ENCODE results near the gene AWAT2.

The AWAT2 gene, protein sequence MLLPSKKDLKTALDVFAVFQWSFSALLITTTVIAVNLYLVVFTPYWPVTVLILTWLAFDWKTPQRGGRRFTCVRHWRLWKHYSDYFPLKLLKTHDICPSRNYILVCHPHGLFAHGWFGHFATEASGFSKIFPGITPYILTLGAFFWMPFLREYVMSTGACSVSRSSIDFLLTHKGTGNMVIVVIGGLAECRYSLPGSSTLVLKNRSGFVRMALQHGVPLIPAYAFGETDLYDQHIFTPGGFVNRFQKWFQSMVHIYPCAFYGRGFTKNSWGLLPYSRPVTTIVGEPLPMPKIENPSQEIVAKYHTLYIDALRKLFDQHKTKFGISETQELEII

DNA sequence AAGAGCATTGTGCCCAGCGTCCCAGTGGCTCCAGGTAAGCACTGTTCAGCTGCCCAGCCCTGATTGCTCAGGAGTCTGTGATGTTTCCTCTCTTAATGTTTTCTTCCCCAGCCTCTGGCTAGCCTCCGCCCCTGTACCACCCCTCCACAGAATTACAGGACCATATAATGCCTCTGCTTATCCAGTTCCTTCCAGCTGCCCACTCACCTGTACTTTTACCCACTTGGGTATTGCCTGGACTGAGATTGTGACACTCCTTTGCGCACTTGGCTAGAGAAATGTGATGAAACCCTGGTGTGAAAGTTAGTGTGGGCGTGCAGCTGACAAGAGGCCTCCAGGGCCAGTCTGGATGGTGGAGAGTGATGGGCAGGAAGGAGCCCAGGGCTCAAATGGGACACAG, at the start of gene AWAT2:
AWAT2 (minus strand) TSS at position 14 of the 400 bp plus-strand sequence; CDS start at position 8, 6 bp downstream.
- no peak for DNase-seq (ENCODE audit: low spot score)

DNA sequence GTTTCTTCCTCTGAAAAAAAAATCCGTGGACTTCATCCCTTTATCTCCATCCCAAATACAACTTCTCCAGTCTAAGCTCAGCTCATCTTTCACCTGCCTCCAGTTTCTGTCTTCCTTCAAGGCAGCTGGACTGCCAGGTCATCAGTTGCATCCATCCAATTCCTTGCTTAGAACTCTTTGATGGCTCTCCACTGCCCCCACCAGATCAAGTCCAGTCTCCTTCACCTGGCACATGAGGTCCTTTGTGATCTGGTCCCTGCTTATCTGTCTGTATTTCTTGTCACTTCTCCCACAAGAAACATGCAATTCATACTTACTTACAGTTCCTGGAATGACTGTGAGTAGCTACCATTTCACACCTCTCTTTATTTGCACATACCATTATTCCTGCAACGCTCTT, 46.3 kb upstream of the AWAT2 start:
- DNase-seq (ENCODE audit: low spot score), result peak; percentile 40

DNA sequence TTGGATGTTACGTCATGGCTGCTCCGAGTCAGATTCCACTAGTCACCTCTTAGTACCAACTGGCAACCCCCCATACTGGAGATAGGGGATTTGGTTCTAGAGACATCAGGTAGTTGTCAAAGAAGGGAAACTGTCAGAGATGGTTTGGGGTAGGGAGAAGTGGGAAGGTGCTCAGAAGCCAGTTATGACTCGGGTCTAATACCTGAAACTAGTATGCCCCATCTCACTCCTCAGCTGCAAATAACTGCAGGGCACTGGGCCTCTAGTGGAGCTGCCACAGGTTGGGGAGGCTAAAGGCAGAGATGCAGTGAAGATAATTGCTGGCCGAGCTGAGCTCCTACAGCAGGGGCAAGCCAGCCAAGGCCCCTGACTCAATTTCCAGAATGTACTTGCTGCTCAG, 42.5 kb upstream of the AWAT2 start:
- no peak for DNase-seq (ENCODE audit: low spot score)

DNA sequence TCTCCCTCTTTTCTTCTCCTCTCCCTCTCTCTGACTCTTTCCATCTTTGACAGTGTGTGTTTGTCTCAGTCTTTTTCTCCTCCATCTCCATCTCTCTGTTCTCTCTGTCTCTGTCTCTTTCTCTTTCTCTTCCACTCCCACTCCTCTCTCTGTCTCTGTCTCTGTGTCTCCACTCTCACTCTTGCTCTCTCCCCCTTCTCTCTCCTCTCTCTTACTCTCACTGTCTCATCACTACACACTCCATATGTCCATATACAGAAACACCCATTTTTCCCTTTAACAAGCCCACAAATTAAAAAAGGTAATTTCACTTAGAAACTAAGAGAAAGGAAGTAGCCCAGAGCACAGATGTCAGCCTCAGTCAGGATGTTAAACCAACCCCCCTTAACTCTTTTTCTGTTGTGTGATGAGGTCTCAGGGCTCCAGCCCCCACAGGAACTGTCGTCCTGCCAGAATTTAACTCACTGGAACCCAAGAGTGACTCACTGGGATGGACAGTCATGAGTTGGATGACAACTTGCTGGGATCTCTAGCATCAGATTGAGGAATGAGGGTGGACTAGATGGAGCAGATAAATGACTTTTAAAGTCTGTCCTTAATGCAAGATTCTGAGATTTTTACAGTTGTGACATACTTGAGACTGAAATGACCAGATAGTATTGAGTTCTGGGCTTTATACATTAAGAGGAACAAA, 40.0 kb upstream of the AWAT2 start:
- DNase-seq (ENCODE audit: low spot score), result peak; percentile 69

DNA sequence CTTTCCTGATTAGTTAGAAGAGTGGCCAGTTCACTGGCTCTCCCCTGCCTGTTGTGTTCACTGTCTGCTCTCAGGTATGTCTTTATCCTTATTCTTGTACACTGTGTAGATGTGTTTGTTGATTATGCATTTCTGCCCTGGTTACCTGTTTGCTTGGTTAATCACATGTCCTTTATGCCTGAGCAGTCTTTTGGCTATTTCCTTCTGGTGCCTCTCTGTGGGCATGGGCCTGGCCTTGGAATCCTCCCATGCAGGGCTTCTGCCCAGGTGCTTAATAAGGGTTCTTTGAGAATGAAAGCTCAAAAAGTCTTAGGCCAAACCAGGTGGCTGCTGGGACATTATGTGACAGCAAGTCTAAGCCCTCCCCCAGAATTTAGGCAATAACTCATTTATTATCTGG, 39.0 kb upstream of the AWAT2 start:
- DNase-seq (ENCODE audit: low spot score), result no peak

DNA sequence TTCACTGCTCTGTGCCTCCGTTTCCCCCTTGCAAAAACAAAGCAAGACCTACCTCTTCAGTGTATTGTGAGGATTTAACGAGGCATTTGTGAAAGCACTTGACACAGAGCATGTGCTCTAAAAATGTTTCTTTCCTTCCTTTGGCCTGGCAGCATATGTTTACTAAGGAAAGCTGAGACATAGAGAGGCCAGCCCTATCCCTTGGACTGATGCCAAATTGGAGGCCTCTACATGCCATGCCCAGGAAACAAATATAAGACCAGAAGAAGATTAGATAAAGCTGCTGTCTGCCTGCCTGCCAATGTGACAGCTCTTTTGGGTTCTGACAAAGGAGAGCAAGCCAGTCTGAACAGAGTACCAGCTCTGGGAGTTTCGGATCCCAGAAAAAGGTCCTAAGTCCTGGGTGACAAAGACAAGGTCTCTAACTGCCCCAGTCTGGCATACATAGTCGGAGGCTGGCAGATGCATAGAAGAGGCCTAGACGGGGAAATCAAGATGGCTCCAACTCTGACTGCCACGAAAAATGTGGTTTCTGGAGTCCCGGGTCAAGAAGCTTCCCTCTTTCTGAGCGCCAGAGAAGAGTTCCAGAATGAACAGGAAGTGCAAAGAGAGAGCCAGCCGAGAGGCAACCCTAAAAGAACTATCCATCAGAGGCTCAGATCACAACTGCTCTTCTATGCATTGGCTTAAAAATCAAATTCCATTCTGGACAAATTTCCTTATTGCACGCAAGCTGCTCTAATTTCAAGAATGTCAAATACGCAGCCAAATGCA, 38.3 kb upstream of the AWAT2 start:
- peak; percentile 37 for DNase-seq (ENCODE audit: low spot score)

DNA sequence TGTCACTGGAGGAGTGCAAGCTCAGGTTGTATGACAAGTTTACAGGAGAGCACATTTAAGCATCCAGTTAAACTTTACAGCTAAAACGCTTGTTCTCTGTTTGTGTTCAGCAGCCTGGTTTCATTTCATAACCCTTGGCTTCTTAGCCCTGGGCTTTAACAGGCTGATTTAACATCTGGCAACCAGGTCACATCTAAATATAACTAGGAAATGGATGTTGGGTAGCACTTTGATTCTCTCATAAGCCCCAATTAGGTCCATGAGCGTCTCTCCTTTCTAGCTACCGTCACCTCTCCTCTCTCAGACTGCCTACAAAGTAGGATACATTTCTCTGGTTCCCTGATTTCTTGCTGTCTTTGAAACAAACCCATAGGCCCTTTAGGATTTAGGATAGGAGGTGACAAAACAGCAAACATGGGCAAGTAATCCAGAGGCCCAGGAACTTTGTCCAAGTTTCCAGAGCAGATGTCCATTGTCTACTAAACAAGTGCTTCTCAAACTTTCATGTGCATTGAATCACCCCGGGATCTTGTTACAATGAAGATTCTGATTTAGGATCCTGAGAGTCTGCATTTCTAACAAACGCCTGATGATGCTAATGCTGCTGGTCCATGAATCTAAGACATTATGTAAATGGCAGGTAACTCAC, 35.0 kb upstream of the AWAT2 start:
- no peak for DNase-seq (ENCODE audit: low spot score)

DNA sequence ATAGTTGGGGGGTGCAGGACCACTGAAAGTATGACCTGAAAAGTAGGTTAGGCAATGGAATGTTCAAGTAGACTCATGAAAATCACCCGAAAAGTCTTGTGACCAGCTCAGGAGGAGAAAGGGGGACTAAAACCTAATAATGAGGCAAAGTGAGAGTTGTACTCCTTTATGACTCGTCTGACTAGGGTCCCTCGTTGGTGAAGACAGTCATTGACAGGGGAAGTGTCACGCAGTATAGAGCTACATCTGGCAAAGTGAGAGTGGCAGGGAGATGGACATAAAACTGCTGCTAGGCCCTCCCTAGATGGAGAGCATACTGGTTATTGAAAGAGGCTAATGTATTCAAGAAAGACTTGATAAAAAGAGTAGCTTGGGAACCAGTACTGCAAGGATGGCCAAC, 33.0 kb upstream of the AWAT2 start:
- no peak for DNase-seq (ENCODE audit: low spot score)

DNA sequence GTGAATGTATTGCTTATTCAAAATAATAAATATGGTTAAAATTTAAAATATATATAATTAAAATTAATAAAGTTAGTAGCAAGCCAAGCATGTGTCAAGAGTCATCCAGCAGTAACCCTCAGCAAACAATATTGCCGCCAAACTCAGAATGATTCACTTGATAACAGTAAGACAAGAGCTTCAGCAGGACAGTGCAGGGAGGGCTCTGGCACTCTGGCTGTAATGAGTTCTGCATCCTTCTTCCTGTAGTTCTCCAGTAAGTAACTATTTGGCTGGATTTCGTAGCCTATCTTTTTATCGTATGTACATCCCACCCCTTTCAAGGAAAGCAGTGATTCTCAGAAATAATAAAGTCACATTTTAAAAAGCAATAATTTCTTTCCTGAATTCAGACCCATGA, 30.1 kb upstream of the AWAT2 start:
- DNase-seq (ENCODE audit: low spot score), result no peak

DNA sequence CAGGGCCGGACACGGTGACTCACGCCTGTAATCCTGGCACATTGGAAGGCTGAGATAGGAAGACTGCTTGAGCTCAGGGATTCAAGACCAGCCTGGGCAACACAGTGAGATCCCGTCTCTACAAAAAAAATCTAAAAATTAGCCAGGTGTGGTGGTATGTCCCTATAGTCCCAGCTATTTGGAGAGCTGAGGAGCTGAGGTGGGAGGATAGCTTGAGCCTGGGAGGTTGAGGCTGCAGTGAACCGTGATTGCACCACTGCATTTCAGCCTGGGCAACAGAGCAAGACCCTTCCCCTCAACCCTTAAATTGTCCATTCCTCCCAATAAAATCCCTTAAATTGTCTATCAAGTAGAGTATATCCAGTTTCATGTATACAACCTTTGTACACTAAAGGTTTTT, 29.6 kb upstream of the AWAT2 start:
- no peak for DNase-seq (ENCODE audit: low spot score)

DNA sequence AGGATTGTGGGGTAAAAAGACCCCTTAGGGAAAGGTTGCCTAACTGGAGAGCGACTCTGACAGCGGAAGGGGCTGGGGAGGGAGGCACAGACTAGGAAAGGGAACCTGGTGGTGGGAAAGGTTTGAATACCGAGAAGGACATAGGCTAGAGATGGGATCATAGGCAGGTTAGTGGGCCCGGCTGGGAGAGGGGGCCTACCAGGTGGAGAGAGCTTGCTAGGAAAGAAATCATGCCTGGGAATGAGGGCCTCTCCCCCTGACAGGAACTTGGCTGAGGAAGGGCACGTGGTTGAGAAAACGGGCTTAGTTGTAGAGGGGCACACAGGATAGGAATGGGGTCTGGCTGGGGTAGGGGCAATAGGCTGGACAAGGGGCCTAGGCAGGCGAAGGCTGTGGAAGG, 16.9 kb upstream of the AWAT2 start:
- DNase-seq (ENCODE audit: low spot score), result no peak

DNA sequence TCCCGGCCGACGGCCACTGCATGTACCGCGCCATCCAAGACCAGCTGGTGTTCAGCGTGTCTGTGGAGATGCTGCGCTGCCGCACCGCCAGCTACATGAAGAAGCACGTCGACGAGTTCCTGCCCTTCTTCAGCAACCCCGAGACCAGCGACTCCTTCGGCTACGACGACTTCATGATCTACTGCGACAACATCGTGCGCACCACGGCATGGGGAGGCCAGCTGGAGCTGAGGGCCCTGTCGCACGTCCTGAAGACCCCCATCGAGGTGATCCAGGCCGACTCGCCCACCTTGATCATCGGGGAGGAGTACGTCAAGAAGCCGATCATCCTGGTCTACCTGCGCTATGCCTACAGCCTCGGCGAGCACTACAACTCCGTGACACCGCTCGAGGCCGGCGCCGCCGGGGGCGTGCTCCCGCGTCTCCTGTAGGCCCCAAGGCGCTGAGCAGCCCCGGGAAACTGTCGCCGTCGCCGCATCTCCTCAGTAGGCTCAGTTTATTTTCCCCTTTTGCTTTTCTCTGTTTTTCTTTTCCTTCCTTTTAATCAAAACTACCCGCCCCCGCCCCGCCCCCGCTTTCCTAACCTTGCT, 13.3 kb upstream of the AWAT2 start:
- no peak for DNase-seq (ENCODE audit: low spot score)

DNA sequence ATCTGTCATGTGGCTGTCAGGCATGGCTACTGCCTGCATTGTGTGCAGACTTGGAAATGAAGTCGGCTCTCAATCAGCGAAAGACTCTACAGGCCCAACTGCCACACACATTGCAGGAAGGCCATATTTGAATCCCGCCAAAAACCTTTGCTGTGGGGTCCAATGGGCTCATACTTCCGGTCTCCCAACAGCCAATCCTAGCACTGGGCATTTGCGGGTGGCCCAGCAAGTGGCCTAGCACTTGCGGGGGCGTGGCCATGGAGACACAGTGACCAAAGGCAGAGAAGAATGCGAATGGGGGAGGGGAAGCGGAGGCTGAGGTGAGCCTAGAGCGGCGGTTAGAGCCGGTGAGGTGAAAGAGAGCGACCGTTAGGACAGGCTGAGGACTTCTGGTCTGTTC, 12.3 kb upstream of the AWAT2 start, which contains the start of gene OTUD6A:
OTUD6A (plus strand) TSS at position 382 of the 400 bp plus-strand sequence. CDS start 68 bp downstream, outside the sequence.
- no peak for DNase-seq (ENCODE audit: low spot score)

DNA sequence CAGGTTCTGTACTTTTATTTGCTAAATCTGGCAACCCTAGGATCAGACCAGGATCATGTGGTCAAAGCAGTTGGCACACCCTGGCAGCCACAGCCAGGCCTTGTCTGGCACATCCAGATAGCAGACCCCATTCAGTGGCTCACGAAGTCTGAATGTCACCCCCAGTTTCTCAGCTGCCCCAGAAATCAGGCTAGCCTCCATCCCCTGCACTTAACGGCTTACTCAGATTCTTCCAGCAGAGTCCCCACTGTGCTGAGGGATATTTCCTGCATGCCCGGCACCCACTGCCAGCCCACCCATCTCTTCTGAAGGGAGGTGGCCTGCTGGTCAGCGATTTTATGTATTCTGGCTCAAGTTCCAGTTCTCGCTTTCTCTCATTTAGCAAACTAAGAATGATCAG, 4.7 kb upstream of the AWAT2 start:
- DNase-seq (ENCODE audit: low spot score), result no peak

DNA sequence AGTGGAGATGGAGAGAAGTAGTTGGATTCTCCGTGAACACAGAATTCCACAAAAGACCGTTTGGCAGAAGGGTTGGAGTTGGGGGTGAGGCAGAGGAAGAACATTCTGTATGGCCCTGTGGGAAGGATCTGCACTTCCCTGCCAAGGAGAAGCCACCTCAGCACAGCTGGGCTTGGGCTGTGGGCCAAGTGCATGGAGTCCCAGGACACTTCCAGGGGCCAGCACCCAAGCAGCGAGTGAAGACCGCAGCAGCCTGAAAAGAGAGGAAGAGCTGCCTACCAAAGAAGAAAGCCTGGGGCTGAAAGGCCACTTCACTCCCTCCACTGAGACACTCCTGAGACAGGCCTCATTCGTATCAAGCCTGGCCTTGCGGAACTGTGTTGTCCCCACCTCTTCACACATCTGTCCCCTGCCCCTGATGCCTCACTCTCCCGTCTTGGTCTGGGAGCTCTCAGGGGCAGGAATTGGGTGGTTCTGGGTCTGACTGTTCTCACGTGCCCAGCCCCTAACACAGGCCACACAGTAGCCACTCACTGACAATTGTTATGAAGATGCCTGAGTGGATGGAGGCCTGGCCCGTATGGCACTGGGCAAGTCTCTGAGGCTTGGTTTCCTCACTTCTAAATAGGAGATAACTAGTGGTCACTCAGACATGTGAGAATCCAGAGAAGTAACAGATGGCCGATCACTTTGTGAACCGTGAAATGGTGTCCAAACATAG, 3.3 kb upstream of the AWAT2 start:
- no peak for DNase-seq (ENCODE audit: low spot score)

DNA sequence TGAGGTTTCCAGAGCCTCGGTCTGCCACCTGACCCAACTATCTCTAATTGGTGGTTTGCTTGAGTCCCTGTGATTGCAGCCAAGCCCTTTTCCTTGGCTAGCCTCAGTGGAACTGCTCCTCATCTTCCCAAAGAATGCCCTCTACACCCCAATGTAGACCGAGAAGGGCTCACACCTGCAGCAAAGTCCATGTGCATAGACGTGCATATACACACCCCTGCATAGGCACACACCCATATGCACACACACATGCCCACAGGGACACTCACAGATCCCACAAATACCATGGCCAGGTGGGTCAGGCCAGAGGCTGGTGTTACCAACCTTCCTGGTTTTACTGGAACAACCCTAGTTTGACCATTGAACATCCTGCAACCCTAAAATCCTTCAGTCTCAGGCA, 332 bp downstream of the AWAT2 start:
- no peak for DNase-seq (ENCODE audit: low spot score)

DNA sequence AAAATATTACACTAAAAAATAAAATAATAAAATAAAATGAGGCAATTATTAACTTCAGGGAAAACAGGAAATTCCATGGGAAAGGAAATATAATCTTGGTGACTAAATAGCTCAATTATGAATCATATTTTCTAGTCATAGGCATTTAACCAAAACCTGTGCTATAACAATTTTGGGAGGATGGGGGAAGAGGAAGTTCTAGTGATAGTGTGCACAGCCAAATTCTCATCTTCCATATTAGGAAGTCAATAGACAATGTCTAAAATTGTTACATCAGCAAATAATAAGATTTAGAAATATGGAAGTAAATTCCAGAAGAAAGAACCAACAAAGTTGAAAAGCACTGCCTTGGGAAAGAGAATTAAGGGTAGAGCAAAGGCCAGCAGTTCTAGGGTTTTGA, 2.8 kb downstream of the AWAT2 start:
- no peak for DNase-seq (ENCODE audit: low spot score)

DNA sequence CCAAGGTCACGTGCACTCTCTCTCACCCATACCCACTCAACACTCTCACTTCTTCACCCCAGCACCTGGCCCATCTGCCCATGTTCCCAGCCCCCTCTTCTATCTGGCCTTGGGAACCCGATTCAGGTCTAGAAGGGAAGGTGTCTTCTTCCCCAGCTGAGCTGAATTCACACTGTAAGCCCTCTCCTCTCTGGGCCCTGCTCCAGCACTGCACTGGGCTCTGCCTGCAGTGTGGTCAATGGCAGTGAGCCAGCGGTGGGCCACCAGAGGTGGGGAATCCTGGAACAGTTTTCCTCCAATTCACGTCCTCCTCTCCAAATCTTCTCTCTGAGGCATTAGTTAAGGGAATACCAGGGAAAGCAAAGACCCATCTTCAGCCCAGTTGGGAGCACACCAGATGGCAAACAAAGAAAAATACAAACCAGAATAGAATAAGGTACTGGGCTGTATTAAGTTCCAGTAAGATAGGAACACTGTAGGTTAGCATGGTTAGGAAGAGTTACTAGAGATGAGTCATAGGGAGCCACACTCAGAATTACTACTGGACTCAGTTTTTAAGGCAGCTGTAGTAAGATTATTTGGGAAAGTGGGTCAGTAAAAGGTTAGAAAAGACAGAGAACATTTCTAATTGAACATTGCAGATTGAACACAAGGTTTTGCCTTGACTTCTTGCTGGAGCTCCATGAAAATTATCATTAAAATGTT, 5.0 kb downstream of the AWAT2 start:
- peak; percentile 37 for DNase-seq (ENCODE audit: low spot score)

DNA sequence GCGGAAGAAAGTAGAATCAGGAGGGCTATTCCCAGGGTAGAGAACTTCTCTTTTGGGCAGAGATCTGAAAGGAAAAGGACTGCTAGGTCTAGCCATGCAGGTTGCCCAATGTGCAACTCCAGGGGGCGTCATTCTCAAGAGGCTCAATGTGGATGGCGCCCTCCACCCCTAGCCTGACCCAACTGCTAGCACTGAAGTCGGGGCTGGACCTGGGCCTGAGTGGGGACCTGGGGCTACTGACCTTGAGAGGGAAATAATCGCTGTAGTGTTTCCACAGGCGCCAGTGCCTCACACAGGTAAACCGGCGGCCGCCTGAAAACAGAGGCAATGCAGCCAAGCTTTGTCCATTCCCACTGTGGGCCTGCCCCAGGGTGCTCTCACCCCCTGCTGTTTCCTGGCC, 6.1 kb downstream of the AWAT2 start:
- no peak for DNase-seq (ENCODE audit: low spot score)
